Breast epithelium (tissue), 4 donors: ENCODE data around the gene CHN2. TPM values are rescaled to one million over a fixed set of nuclear protein-coding genes. Genes with fewer than 3 reads are reported as not detected.

Experiments used
- DNase-seq, 2 donors: peaks; one replicate each; pipeline ENCODE4 v3.0.0-alpha.2; 2019; ENCODE audit warnings: low spot score in 2 of 2
- H3K27ac ChIP-seq, 2 donors: fragments of 200-600 bp; sonication (generic) in 1 of 2; one replicate each; pipeline ENCODE4 v1.5.1; 2016 to 2019; ENCODE audit warnings: mild to moderate bottlenecking in 1 of 2
- H3K27me3 ChIP-seq, 2 donors: fragments of 200-600 bp; sonication (generic) in 1 of 2; one replicate each; pipeline versions ENCODE4 v1.5.1 to v1.6.0; 2017 to 2019; ENCODE audit warnings: control low read depth in 1 of 2, mild to moderate bottlenecking in 1 of 2
- H3K36me3 ChIP-seq: fragments of 200-600 bp; one replicate; pipeline ENCODE4 v1.5.1; 2019
- H3K4me1 ChIP-seq, 2 donors: fragments of 200-600 bp; sonication (generic); one replicate each; pipeline ENCODE4 v1.5.1; 2016 to 2019; ENCODE audit warnings: control low read depth in 1 of 2
- H3K4me3 ChIP-seq, 3 donors: fragments of 200-600 bp; sonication (generic); 1 replicate in 2 of 3; 2 replicates in 1 of 3; pipeline ENCODE4 v1.5.1; 2016 to 2019; ENCODE audit warnings: mild to moderate bottlenecking in 3 of 3, moderate library complexity in 2 of 3
- H3K9me3 ChIP-seq, 2 donors: fragments of 200-600 bp; sonication (generic) in 1 of 2; one replicate each; pipeline ENCODE4 v1.5.1; 2016 to 2019; ENCODE audit warnings: control low read depth in 1 of 2
- POLR2A ChIP-seq: fragments of 450-650 bp; IDR thresholded peaks from one replicate; pipeline ENCODE4 v1.6.1; 2016; ENCODE audit warnings: antibody characterized with exemption, mild to moderate bottlenecking, moderate library complexity
- POLR2AphosphoS5 ChIP-seq, 3 donors: sonication (generic); formaldehyde crosslinking; IDR thresholded peaks; one replicate each; pipeline ENCODE4 v1.6.1; 2017; ENCODE audit warnings: antibody characterized with exemption in 3 of 3
- intact Hi-C: fragments of 100-400 bp; cut with DNase I; formaldehyde crosslinking; loops from one replicate; pipeline ENCODE4 v1.15.1; 2023; ENCODE audit warnings: low total_unique reads
- total RNA-seq, 3 donors: library from RNA; depleted of rRNA; stranded (reverse); fragments of >200 nt; gene quantifications; one replicate each; pipeline ENCODE4 v1.1.0, GENCODE V29; 2016
- TF ChIP-seq, protein P1 (sequence below), 3 donors: fragments of 450-650 bp; IDR thresholded peaks; one replicate each; pipeline ENCODE4 v1.5.1; 2016 to 2017; ENCODE audit warnings: antibody characterized with exemption in 3 of 3, mild to moderate bottlenecking in 3 of 3, moderate library complexity in 3 of 3

CHN2 gene
- total RNA-seq, 3 donors from 2014 or later = 6.3 to 17.1 (median 7.9) TPM

DNA sequence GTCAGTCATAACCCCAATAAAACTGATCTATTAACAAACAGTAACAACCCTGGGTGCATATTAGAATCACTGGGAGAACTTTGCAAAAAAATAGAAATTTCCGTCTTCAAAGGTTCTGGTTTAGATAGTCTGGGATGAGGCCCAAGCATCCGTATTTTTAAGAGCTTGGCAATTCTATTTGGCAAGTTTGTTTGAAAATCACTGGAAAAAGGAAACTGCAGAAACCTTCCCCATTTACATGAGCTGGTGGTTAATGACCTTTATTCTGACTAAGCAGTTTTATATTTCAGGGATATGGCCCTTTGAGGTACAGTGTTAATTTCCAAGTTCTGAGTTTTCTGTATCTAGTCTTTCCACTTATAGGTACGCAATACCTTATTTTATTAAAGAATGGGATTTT is 253.3 kb downstream of the CHN2 start:
- H3K36me3 ChIP-seq = no peaks in the 10 kb centered on the region
- H3K27ac ChIP-seq = no peak overlapping the region
- no peak overlapping the region for H3K4me3 ChIP-seq
- H3K4me1 ChIP-seq = no peaks in the 10 kb centered on the region
- H3K9me3 ChIP-seq = no peaks in the 10 kb centered on the region
- DNase-seq = no peak
- intact Hi-C loops = loop anchor here (5.0 kb wide), 1 partner anchor 399 kb away; no protein-coding TSS in a partner anchor
- TF ChIP-seq, protein P1, sequence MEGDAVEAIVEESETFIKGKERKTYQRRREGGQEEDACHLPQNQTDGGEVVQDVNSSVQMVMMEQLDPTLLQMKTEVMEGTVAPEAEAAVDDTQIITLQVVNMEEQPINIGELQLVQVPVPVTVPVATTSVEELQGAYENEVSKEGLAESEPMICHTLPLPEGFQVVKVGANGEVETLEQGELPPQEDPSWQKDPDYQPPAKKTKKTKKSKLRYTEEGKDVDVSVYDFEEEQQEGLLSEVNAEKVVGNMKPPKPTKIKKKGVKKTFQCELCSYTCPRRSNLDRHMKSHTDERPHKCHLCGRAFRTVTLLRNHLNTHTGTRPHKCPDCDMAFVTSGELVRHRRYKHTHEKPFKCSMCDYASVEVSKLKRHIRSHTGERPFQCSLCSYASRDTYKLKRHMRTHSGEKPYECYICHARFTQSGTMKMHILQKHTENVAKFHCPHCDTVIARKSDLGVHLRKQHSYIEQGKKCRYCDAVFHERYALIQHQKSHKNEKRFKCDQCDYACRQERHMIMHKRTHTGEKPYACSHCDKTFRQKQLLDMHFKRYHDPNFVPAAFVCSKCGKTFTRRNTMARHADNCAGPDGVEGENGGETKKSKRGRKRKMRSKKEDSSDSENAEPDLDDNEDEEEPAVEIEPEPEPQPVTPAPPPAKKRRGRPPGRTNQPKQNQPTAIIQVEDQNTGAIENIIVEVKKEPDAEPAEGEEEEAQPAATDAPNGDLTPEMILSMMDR (IDR thresholded peaks at IDR 0.05) = no peak
- TF ChIP-seq POLR2A (no peak), POLR2AphosphoS5 (IDR thresholded peaks at IDR 0.05) (no peak)
- H3K27me3 ChIP-seq = no peaks in the 10 kb centered on the region

GRCh38 chr7:29449569-29450260 is 255.1 kb downstream of the CHN2 start:
- no peak for DNase-seq
- Histone ChIP-seq H3K27ac (peak overlapping the region in 1 of 2 donors; percentile 44), H3K27me3 (no peaks in the 10 kb centered on the region), H3K36me3 (no peaks in the 10 kb centered on the region), H3K4me3 (no peak overlapping the region), H3K9me3 (no peaks in the 10 kb centered on the region), H3K4me1 (no peaks in the 10 kb centered on the region)
- intact Hi-C loops = loop anchor here (5.0 kb wide), 1 partner anchor 398 kb away; no protein-coding TSS in a partner anchor
- TF ChIP-seq, protein P1 (IDR thresholded peaks at IDR 0.05) = no peak
- no peak for TF ChIP-seq POLR2A
- TF ChIP-seq POLR2AphosphoS5 (IDR thresholded peaks at IDR 0.05) = no peak

GRCh38 chr7:29453021-29453420 is 258.4 kb downstream of the CHN2 start:
- H3K36me3 ChIP-seq = no peaks in the 10 kb centered on the region
- H3K27me3 ChIP-seq = no peaks in the 10 kb centered on the region
- no peak overlapping the region for H3K27ac ChIP-seq
- H3K4me3 ChIP-seq = no peak overlapping the region
- intact Hi-C loops = no loop called here
- TF ChIP-seq, protein P1 (IDR thresholded peaks at IDR 0.05) = no peak
- TF ChIP-seq POLR2A = no peak
- no peak for TF ChIP-seq POLR2AphosphoS5 (IDR thresholded peaks at IDR 0.05)
- no peaks in the 10 kb centered on the region for H3K4me1 ChIP-seq
- H3K9me3 ChIP-seq = no peaks in the 10 kb centered on the region
- no peak for DNase-seq

DNA sequence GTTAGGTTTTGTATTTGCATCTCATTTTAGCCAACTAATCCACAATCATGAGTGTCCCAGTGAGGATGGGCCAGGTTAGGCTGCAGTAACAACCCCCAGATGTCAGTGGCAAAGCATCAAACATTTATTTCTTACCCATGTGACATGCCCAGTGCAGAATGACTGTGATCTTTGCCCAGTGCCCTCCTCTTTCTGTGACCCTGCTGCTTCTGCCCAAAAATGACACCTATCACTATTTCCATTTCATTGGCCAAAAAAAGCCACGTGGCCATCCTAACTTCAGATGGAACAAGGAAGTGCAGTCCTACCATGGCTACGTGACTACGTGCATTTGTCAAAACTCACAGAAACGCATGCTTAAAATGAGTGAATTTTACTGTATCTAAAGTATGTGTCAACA is 259.9 kb downstream of the CHN2 start:
- intact Hi-C loops = no loop called here
- Histone ChIP-seq H3K4me1 (no peaks in the 10 kb centered on the region), H3K36me3 (no peaks in the 10 kb centered on the region), H3K4me3 (no peak overlapping the region), H3K9me3 (no peaks in the 10 kb centered on the region), H3K27ac (no peak overlapping the region), H3K27me3 (no peaks in the 10 kb centered on the region)
- no peak for DNase-seq
- TF ChIP-seq POLR2A (no peak), POLR2AphosphoS5 (IDR thresholded peaks at IDR 0.05) (no peak)
- TF ChIP-seq, protein P1 (IDR thresholded peaks at IDR 0.05) = no peak

DNA sequence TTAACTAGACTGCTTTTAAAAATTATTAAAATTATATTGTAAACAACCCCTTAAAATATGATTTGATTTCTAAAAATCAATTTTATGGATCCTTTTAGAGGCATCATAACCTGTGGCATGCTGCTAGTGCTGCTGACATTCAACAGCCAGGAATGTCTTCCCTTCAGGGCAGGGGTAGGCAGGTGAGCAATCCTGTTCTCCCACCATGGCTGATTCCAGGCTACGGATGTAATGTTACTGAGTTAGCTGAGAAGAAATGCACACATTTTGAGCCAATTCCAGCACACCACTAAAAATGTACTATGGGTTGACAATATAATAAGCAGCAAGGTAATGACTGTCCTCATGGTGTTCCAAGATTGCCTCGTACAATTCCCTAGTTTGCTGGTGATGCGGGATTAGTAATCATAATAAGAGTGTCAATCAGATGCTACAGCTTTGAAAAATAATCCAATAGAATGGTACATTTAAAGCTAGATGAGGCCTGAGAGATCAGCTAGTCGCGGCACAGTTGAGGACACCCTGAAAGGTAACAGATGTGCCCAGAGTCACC is 260.4 kb downstream of the CHN2 start:
- H3K36me3 ChIP-seq = no peaks in the 10 kb centered on the region
- no peaks in the 10 kb centered on the region for H3K4me1 ChIP-seq
- no peak for DNase-seq
- no peak overlapping the region for H3K4me3 ChIP-seq
- no peaks in the 10 kb centered on the region for H3K9me3 ChIP-seq
- H3K27ac ChIP-seq = no peak overlapping the region
- no peaks in the 10 kb centered on the region for H3K27me3 ChIP-seq
- intact Hi-C loops = no loop called here
- no peak for TF ChIP-seq POLR2AphosphoS5 (IDR thresholded peaks at IDR 0.05)
- TF ChIP-seq, protein P1 (IDR thresholded peaks at IDR 0.05) = no peak
- TF ChIP-seq POLR2A = no peak
